SK-N-MC (cell line): ENCODE results near the gene SH3BGR.

ENCODE experiments used
- EZH2 ChIP-seq: fragments of 200-600 bp; sonication (generic); IDR thresholded peaks from one replicate; pipeline ENCODE4 v1.6.1; 2017; ENCODE audit warnings: antibody characterized with exemption
- POLR2AphosphoS5 ChIP-seq: IDR thresholded peaks from 2 replicates; pipeline ENCODE4 v1.6.1; 2012; ENCODE audit warnings: mild to moderate bottlenecking, low read depth, low read length, borderline replicate concordance

DNA sequence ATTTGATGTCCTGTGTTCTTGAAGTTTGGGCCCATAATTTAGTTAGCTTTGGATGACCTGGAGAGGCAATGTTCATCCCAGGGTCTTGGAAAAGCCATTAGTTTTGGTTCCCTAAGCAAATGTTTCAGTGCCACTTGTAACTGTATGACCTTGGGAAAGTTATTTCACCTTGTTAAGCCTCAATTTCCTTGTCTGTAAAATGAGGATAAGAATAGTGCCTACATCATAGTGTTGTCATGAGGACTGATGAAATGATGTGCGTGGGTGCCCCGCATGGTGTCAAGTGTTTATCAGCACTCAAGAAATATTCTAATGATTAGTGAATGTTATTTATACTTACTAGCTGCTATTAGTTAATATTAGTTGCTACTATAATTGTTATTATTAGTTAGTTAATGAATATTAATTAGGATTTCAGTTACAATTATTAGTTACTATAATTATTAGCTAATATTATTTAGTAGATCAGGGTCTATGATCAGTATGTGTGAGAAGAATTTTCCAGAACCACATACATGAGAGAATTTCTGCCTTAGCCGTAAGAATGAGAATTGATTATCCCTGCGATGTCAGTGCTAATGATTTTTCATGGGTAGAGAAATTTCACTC, 1.9 kb downstream of the SH3BGR start:
- no peak for TF ChIP-seq EZH2
- TF ChIP-seq POLR2AphosphoS5 = no peak
